ENCODE results near the gene MICAL1. TPM values are rescaled to one million over a fixed set of nuclear protein-coding genes. Genes with fewer than 3 reads are reported as not detected.
A peak's percentile ranks its signal among the peaks of the same experiment; 100 is the strongest.

The MICAL1 gene
- total and polyA plus RNA-seq, 10 of the 15 experiments (the other 5 are each of a cell fraction or from before 2014, with no cell fraction given) = 0.32 to 71.6 (median 45.3) TPM

- TF ChIP-seq BHLHE40 (IDR thresholded peaks at IDR 0.05; ENCODE audit: borderline replicate concordance in 1 of 2, low read depth in 2 of 2, low read length in 1 of 2) (peak; percentile 44 to 78; a peak in 3 of 4 replicates), NFIC (IDR thresholded peaks at IDR 0.05; ENCODE audit: low read depth, low read length) (peak; percentile 48; the same call in 1 of the 2 replicates), PML (IDR thresholded peaks at IDR 0.05; ENCODE audit: low read length) (0 out of 2 replicates have a peak, but pooled peaks have one; percentile 55), FOXK2 (IDR thresholded peaks at IDR 0.05) (no peak), ZBED1 (IDR thresholded peaks at IDR 0.05; ENCODE audit: borderline replicate concordance) (peak; percentile 39; the same call in 1 of the 2 replicates), SREBF1 (IDR thresholded peaks at IDR 0.05; ENCODE audit: low read length) (no peak), MLLT1 (IDR thresholded peaks at IDR 0.05) (peak; percentile 13; the same call in 1 of the 2 replicates), POU2F2 (IDR thresholded peaks at IDR 0.05; ENCODE audit: borderline replicate concordance, low read depth, low read length) (peak; percentile 74; the same call in 2 of the 3 replicates), ATF7 (IDR thresholded peaks at IDR 0.05; ENCODE audit: low read depth) (peak; percentile 19; the same call in 1 of the 2 replicates), RAD21 (IDR thresholded peaks at IDR 0.05; ENCODE audit: insufficient read depth, low read depth, low read length) (no peak), HDAC6 (IDR thresholded peaks at IDR 0.05; ENCODE audit: unreplicated experiment) (no peak), MTA3 (IDR thresholded peaks at IDR 0.05; ENCODE audit: borderline replicate concordance, low read length) (peak; percentile 62; the same call in 1 of the 2 replicates), SUPT20H (IDR thresholded peaks at IDR 0.05; ENCODE audit: borderline replicate concordance, control insufficient read depth, low read depth, low read length) (no peak), EGR1 (IDR thresholded peaks at IDR 0.05; ENCODE audit: borderline replicate concordance in 1 of 2, low read depth in 2 of 2, low read length in 2 of 2) (peak in 1 of 2 experiments; percentile 57; a peak in 2 of 3 replicates), MYB (IDR thresholded peaks at IDR 0.05; ENCODE audit: borderline replicate concordance, low read depth, low read length) (no peak), CHD2 (IDR thresholded peaks at IDR 0.05; ENCODE audit: borderline replicate concordance, low read depth, low read length) (no peak), TCF12 (IDR thresholded peaks at IDR 0.05; ENCODE audit: low read depth, low read length) (peak; percentile 4; the same call in 1 of the 2 replicates), SREBF2 (IDR thresholded peaks at IDR 0.05; ENCODE audit: low read length) (no peak), HDAC2 (IDR thresholded peaks at IDR 0.05) (no peak), ZNF24 (IDR thresholded peaks at IDR 0.05) (no peak)
- TF ChIP-seq, protein P1, sequence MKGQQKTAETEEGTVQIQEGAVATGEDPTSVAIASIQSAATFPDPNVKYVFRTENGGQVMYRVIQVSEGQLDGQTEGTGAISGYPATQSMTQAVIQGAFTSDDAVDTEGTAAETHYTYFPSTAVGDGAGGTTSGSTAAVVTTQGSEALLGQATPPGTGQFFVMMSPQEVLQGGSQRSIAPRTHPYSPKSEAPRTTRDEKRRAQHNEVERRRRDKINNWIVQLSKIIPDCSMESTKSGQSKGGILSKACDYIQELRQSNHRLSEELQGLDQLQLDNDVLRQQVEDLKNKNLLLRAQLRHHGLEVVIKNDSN (IDR thresholded peaks at IDR 0.05; ENCODE audit: borderline replicate concordance, extremely low read length, insufficient read depth, low read depth, low read length) = no peak
- TF ChIP-seq, protein P2, sequence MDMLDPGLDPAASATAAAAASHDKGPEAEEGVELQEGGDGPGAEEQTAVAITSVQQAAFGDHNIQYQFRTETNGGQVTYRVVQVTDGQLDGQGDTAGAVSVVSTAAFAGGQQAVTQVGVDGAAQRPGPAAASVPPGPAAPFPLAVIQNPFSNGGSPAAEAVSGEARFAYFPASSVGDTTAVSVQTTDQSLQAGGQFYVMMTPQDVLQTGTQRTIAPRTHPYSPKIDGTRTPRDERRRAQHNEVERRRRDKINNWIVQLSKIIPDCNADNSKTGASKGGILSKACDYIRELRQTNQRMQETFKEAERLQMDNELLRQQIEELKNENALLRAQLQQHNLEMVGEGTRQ (IDR thresholded peaks at IDR 0.05; ENCODE audit: borderline replicate concordance, low read depth, low read length) = no peak
- TF ChIP-seq, protein P3, sequence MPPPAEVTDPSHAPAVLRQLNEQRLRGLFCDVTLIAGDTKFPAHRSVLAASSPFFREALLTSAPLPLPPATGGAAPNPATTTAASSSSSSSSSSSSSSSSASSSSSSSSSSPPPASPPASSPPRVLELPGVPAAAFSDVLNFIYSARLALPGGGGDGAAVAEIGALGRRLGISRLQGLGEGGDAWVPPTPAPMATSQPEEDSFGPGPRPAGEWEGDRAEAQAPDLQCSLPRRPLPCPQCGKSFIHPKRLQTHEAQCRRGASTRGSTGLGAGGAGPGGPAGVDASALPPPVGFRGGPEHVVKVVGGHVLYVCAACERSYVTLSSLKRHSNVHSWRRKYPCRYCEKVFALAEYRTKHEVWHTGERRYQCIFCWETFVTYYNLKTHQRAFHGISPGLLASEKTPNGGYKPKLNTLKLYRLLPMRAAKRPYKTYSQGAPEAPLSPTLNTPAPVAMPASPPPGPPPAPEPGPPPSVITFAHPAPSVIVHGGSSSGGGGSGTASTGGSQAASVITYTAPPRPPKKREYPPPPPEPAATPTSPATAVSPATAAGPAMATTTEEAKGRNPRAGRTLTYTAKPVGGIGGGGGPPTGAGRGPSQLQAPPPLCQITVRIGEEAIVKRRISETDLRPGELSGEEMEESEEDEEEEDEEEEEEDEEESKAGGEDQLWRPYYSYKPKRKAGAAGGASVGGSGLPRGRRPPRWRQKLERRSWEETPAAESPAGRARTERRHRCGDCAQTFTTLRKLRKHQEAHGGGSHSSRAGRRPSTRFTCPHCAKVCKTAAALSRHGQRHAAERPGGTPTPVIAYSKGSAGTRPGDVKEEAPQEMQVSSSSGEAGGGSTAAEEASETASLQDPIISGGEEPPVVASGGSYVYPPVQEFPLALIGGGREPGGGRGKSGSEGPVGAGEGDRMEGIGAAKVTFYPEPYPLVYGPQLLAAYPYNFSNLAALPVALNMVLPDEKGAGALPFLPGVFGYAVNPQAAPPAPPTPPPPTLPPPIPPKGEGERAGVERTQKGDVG (CRISPR knock-in tag; IDR thresholded peaks at IDR 0.05) = no peak
Observed at GRCh38 chr6:109454496-109455436, 806 bp downstream of the MICAL1 start (continued).

All from GM12878 (cell line).